ENCODE measurements around the gene SSC4D.

DNA sequence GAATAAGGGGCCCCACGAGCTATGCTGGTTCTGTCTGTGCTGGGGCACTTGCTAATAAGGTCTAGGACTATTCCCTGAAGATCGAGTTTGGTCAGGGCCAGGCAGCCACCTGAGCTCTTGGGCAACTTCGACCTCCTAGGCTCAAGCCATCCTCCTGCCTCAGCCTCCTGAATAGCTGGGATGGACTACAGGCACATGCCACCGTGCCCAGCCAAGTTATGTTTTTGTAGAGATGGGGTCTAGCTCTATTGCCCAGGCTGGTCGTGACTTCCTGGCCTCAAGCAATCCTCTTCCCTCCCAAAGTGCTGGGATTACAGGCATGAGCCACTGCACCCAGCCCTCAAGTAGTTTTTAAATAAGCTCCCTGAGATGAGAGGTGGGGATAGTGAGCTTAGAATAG is 18.1 kb upstream of the SSC4D start:
- no peak for TF ChIP-seq EZH2 (IDR thresholded peaks at IDR 0.05; ENCODE audit: insufficient read depth, low read length)
- TF ChIP-seq, protein P1, sequence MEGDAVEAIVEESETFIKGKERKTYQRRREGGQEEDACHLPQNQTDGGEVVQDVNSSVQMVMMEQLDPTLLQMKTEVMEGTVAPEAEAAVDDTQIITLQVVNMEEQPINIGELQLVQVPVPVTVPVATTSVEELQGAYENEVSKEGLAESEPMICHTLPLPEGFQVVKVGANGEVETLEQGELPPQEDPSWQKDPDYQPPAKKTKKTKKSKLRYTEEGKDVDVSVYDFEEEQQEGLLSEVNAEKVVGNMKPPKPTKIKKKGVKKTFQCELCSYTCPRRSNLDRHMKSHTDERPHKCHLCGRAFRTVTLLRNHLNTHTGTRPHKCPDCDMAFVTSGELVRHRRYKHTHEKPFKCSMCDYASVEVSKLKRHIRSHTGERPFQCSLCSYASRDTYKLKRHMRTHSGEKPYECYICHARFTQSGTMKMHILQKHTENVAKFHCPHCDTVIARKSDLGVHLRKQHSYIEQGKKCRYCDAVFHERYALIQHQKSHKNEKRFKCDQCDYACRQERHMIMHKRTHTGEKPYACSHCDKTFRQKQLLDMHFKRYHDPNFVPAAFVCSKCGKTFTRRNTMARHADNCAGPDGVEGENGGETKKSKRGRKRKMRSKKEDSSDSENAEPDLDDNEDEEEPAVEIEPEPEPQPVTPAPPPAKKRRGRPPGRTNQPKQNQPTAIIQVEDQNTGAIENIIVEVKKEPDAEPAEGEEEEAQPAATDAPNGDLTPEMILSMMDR (IDR thresholded peaks at IDR 0.05; ENCODE audit: insufficient read depth, low read depth, low read length), result no peak
